Activated CD4-positive, alpha-beta T cell treated with anti-CD3 and anti-CD28 coated beads, Interleukin-10, Interleukin-2, amounts not matched to agents 100 ng/mL and 50 ng/mL, durations not matched to agents 16 hours and 8 hours (primary cell): ENCODE results near the gene RAB14.

Source experiments
- DNase-seq: peaks from one replicate; pipeline ENCODE4 v3.0.0-alpha.2; 2020

RAB14 gene

DNA sequence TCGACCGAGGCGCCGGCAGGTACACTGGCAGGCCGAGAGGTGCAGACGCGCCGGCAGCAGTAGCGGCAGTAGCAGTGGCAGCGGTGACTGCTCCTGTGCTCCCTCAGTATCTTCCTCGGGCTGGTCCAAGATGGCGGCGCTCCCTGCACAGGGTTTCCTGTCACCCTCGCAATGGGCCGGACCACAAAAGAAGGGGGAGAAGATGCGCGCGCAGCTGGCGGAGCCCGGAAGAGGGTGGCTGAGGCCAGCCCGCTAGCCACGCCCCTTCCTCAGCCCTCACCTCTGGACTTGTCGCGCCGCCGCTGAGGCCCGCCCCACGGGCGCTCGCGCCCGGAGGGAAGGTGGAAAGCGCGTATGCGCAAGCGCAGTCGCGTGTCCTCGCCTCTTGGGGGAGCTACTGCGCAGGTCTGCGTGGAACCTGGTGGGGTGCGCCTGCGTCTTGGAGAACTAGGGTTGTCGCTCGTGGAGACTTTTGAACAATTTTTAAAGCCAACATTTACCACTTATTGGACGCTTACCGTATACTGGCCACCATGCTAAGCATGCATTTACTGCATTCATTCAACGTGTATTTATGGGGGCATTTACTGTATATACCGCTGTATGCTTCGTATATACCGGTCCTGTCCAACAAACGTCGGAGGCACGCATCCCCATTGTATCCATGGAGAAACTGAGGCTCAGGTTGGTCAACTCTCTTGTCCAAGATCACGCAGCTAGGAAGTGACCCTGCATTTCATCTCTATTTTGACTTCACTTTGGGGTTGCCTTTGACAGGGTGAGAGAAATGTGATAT, at the start of gene RAB14:
Gene RAB14 (minus strand): TSS at position 132 of the 796 bp plus-strand sequence. CDS start 8,457 bp downstream, outside the sequence.
- DNase-seq = peak; percentile 100

DNA sequence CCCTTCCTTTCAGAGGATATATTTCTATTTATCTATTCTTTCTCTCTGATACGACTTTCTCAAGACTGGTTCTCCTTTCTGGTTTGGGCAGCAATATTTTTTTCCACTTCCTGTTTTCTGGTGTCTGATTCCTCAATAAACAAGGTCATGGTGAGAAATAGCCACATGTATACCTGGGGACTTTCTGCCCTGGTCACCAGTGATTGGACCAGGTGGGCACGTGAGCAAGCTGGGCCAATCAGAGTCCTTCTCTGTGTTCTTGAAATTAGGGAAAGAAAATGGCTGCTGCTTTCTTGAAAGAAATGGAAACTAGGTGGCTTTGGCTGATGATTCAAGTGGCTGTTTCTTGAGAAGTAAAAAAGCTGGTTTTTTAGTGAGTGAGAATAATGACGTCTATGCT, 47.9 kb upstream of the RAB14 start:
- DNase-seq = no peak

DNA sequence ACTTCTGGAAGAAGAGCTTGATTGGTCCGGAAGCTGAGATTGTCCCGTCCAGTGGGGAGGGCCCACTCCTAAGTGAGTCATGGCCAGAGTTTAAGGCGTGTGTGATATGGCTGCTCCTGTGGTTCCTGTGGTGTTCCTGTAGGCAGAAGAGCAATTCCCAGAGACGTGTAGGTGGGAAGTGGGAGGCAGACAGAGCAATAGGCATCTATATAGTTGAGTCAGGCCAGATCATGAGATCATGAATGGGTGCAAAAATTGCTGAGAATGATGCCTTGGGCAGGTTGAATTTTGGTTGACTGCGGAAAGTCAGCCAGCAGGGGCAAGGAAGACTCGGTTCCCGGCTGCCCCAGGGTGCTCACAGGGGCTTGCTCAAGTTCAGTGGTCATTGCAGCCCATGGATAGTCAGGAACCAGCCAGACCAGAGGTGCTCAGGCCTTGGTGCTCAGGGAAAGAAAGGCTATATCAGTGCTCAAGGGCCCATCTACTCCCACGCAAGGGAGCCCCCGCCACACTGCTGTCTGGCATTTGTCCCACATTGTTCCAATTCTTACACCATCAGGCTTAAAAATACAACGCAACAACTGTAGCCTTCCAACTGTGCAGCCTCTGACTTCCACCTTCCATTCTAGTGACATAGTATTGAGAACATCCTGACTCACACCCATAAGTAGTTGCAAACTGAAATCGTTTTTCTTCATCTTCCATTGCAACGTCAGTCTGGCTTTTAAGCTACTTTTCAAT, 45.3 kb upstream of the RAB14 start:
- DNase-seq = no peak

DNA sequence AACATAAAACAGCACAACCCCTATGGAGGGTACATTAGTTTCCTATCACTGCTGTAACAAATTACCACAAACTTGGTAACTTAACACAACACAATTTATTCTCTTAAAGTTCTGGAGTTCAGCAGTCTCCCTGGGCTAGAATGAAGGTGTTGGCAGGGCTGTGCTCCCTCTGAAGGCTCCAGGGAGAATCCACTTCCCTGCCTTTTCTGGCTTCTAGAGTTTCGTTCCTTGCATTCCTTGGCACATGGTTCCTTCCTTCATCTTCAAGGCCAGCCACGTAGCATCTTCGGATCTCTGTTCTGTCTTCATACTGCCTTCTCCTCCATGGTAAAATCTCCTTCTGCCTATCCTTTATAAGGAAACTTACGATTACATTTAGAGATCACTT, 41.3 kb upstream of the RAB14 start:
- no peak for DNase-seq

DNA sequence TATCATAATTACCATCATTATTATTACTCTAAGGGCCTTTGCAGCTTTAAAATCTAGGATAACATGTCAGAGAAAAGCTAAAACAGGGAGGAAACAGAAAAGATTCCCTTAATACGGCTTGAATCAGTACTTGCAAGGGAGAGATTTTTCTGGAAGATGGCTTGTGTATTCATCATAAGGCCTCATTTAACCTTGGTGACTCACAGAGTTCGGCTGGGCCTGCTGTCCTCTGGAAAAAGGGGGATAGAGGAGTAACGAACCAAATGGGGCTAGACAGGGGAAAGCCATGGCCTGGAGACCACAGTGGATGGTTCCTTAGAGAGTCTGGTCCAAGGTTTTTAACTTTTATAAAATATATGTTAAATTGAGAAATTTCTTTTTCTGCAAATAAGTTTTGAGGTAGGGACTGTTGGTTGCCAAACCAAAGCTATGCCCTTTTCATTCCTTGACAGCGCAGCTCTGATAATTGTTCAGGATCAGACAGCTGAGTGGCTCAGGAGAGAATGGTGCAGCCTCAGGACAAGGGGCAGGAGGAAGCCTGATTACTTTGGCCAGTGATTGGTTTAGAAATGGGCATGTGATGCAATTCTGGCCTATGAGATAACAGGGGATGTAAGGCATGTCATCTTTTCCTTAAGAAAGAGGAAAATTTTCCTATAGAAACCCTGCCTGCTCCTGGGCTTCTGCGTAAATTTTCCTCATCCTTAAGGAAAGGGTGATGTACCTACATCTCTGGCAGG, 40.7 kb upstream of the RAB14 start:
- DNase-seq = no peak

DNA sequence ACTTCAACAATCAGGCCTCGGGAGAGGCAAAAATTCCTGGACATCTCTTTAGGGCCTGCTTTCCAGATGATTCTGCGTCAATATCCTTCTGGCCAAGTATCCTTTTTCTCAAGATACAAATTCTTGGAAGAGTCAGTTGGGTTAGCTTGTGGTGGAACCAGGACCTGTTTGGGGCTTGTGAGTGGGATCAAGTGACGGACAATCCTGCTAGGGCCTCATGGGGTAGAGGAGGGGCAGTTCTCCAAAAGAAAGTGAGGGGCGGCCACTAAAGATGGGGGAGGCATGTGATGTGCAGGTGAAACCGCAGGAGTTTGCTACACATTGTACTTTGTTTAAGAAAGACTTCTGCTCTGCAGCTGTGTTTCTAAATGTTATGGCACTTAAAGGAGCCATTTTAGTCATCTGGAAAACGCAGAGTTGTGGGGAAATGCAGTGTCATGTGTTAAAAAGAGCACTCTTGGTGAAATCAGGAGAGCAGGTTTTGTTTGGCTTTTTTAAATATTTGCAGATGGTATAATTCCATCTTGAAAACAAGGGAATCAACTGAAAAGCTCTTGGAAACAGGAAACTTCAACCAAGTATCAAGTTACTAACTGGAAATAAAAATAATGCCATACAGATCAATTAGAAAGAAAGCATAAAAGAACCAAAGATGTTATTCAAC, 38.9 kb upstream of the RAB14 start:
- DNase-seq = no peak

DNA sequence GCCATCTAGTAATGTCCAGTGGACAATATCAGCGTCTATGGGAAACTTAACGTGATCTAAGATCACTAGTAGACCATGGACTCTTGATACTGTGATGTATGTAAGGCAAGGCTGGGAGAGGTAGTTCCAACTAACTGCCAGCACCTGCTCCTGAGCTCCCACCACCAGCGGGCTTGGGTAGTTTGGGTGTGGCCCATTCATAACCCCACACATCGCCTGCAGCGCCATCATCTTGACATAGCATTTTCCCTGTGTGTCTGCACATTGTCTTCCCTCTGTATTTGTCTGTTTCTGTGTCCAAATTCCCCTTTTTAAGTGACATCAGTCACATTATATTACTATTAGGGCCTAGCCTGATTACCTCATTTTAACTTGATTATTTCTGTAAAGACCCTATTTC, 38.2 kb upstream of the RAB14 start:
- no peak for DNase-seq

DNA sequence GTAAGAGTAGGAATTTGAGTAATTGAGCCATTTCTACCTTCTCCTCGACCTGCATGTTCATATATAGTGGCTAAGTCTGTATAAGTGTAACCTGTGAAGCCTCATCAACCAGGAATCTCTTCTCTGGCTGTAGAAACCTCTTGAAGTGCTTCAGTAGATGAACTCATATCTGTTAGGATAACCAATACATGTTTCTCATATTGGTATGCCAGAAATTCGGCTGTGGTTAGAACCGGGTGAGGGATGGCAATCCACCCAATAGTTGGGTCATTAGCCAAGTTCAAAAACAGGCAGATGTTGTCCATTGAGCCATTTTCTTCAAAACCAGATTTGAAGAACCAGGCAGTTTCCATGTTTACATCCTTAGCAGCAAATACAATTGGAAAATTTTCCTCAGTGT, 37.4 kb upstream of the RAB14 start:
- no peak for DNase-seq

DNA sequence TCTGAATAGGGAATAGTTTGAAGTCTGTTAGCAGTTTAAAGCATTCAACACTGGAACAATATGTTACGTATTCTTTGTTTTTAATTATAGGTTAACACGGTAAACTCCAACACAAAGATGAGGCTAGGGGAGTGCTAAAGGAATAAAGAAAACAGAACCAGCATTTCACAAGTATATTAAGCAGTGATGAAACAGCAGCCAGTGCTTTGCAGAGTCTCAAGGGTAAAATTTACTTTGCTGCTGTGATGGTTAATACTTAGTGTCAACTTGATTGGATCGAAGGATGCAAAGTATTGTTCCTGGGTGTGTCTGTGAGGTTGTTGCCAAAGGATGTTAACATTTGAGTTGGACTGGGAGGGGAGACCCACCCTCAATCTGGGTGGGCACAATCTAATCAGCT, 36.2 kb upstream of the RAB14 start:
- no peak for DNase-seq

DNA sequence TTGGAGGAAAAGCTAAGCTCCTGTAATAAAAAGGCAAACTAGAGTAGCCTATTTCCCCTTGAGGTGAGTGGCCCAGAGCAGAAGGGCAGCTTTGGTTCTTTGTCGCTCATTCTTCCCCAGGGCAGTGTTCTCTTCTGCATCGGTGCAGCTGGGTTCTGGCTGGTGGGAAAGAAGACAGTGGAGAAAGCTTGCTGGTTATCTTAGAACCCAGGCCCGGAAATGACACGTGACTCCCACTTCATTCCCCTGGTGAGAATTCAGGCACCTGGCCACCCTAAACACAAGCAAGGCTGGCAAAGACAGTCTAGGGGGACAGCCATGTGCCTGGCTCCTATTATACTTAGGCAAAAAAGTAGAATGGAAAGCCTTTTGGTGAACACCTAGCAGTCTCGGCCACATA, 33.8 kb upstream of the RAB14 start:
- no peak for DNase-seq

DNA sequence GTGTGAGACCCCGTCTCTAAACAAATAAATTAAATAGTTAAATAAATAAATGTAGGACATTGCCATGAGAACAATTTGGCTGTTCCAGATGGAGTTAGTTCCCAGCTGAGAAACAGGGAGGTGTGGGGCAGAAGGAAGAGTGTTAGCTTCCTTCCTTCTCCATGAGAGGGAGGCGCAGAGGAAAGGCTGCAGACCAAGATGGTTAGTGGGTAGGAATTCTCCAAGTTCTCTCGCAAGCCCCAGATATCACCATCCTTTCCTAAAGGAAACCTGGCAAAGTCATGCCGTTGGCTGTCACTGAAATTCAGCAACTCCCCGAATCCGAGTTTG, 33.1 kb upstream of the RAB14 start:
- DNase-seq = no peak

DNA sequence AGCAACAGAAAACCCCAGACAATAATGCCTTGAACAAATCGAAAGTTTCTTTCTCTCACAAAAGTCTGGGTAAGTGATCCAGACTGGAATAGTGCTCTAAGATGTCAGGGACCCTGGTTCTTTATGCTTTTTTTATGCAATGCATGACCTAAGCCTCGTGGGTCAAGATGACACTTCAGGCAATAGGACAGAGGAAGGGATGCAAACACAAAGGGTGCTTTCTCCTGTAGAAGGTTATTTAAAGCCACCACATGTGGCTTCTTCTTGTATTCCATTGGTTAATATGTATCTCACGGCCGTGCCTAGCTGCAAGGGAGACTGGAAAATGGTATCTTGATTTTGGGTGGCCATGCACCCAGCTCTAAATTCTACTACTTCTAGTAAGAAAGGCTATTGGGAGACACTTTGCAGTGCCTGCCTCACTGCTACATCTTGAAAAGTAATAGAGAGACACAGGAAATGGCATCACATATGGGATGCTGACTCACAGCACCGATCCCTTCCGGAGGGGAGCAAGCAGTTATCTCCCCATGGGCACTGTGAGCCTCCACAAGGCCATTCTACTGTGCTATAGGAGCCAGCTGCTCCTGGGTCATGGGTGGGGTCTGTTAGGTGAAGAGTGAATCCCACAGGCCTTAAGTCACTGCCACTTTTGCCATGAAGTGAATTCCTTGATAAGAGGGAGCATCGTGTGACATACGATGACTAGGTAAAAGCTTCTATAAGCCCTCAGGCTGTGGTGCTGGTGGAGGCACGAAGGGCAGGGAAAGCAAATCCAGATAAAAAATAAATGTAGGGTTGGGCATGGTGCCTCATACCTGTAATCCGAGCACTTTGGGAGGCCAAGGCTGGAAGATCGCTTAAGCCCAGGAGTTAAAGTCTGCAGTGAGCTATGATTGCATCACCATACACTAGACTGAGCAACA, 32.5 kb upstream of the RAB14 start:
- DNase-seq = no peak

DNA sequence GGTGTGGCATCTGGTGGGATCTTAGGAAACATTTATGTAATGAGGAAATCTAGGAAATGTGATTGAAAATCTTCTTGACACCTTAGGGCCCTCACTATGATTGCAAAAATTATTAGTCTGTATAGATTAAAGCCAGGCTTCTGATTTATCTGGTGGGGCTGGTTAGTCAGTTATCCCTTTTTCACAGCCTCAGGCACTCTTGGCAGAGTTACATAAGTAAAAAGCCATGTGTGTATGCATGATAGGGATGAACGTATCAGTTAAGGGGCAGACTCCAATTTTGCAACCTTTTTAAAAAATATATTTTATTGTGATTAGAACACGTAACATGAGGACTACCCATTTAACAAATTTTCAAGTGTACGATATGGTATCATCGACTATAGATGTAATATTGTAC, 30.6 kb upstream of the RAB14 start:
- DNase-seq = no peak

DNA sequence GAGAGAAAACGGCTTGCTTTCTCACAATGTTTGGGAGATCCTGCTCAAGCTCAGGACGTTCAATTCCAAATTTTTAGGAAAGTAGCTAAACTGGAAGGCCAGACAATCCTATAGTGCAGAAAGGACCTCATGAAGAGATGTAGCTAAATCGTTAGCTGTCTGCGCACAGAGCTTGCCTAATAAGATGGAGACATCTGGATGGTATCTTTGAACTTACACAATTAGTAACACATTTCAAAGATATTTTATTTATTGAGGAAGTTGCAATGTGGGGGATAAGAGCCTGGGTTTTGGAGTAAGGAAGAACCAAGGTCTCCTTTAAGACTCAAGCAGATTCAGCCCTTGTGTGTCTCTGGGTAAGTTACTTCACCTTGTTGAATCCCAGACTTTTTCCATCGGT, 28.6 kb upstream of the RAB14 start:
- DNase-seq = no peak

DNA sequence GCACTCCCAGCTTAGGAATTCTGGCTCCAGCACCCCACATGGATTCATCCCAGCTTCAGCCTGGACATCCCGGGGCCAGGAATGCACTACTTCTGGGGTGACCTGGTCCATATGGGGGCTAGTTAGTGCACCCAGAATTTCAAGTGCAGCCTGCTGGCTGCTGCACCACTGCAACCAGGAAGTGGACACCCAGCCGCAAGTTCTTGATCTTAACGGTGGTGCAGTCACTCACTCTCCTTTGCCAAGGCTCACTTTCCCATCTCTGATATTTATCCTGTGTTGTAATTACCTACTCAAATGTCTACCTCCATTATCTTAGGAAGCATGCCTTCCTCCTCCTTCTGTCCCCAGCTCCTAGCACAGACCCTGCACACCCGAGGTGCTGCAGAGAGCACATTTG, 26.2 kb upstream of the RAB14 start:
- DNase-seq = no peak

DNA sequence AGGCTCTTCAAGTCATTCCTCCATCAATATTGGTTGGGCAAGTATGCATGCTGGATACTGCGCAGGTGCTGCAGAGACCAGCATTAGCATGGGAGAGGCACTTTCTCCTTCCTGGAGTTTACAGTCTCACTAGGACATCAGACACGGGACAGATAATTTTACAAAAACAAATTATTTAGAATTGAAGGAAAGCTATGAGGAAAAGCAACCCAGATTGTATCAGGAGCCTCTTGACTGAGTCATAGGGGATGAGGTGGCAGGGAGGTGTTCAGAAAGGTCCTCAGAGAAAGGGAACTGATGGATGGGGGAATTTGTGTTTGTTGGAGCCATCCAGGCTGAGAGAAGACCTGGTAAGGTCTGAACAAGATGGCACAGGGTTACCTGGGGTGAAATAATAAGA, 24.5 kb upstream of the RAB14 start:
- DNase-seq = no peak

DNA sequence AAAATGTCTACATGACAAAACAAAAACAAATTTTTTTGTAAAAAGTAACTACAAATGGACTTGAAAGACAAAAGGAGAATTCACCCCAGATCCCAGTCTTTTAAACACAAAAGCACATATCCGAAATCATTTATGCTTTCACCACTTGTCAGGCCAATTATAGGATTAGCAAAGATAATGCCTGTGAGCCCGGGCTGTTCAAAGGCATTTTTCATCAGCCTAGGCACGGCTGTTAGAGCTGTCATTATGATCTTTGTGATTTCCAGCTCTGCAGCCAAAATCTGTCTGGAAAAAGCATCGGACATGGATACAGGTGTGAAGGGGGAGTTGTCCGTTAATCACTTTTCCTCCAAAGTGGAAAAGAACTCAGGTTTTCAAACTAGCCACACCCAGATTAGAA, 23.6 kb upstream of the RAB14 start:
- DNase-seq = no peak

DNA sequence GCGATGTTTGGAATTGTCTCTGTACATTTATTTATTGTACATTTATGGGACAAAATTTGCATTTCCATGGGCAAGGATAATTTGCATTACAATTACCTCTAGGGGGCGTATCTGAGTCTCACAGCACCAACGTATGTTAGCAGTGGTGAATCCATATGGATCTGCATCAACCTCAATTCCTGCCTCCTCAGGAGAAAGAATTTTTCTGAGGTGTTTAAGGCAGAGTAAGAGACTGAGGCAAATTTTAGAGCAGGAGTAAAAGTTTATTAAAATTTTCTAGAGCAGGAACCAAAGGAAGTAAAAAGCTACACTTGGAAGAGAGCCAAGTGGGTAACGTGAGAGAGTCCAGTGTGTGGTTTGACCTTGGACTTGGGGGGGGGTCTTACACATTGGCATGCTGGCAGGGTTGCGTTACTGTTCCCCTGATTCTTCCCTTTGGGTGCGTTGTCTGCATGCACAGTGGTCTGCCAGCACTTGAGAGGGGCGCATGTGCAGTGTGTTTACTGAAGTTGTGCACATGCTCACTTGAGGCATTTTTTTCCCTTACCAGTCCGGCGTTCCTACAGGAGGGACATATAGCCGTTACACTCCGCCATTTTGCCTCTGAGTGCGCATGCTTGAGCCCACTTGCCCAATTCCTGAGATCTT, 21.0 kb upstream of the RAB14 start:
- peak; percentile 27 for DNase-seq

DNA sequence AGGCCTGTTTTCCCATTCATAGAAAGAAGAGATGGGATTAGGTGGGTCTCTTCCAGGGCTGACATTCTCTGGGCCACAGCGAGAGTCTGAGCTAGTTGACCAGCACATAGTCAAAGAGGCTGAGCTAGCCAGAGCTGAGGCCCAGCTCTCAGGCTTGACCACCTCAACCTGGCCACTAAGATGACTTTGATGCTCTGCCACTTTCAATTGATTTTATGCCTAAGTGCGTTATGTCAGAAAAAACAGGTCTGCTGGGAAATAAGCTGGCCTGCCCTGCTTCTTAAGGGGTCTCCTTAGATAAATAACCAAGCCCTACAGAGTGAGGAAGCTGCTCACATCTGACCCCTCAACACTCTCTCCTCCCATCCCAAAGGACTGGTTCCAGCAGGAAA, 20.0 kb upstream of the RAB14 start:
- no peak for DNase-seq

DNA sequence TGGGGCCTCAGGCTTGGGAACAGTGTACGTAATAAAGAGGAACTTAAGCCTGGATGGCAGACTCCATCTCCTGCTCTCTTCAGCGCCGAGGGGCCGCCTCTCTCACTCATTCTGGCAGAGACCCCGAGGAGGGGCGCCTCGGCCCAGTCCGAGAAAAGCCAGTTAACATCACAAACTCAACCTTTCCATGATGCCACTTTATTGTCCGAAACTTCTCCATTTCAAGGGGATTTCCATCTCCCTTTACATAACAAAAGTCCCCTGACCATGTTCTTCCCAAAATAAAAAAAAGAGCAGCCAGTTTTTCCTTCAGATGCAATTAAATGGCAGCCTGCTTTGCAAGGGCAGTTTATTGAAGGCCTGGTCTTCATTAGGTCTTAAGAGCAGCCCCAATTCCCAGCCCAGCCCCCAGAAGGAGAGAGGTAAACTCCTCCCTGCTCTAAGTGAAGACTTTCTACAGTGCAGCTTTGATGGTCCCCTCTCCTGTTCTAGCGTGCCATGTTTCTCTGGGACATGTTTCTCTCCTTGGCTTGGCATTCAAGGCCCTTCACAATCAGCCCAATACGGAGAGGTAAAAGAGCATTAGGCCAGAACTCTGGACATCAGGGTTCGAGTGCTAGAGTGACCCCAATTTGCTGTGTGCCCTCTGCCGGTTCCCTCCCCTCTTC, 19.5 kb upstream of the RAB14 start:
- DNase-seq = no peak

DNA sequence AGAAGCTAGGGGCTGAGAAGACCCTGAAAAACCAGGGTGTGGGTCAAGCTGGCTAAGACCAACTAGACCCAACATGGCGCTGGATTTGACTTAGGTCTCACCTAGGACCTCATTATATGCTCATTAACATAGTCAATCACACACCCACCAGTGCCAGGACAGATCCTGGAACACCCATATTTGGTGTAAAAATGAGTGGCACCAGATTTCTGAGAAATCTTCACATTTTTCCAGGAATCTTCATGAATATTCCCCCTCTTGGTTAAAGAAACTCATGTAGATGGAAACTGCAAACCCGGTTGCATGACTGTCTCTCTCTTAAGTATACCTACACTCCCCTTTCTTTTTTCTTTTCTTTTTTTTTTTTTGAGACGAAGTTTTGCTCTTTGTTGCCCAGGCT, 17.9 kb upstream of the RAB14 start:
- peak; percentile 15 for DNase-seq
